Heart right ventricle (tissue), 16 donors: ENCODE results near the gene AOAH. TPM values are rescaled to one million over a fixed set of nuclear protein-coding genes. Genes with fewer than 3 reads are reported as not detected.

Experiments
- ATAC-seq, 8 donors: fragments of 200-7000 bp; cut with Tn5 transposase; one replicate each; pipeline ENCODE4 v1.9.1; 2020; ENCODE audit warnings: mild to moderate bottlenecking in 8 of 8, moderate library complexity in 8 of 8, moderate number of reproducible peaks in 1 of 8
- DNase-seq, 2 donors: peaks; one replicate each; pipeline ENCODE4 v3.0.0-alpha.2; 2020
- H3K27ac ChIP-seq, 10 donors: fragments of 200-600 bp; sonication (generic) in 2 of 10; one replicate each; pipeline versions ENCODE4 v1.5.0 to v1.8.0; 2020 to 2022; ENCODE audit warnings: mild to moderate bottlenecking in 3 of 10
- H3K27me3 ChIP-seq, 7 donors: fragments of 200-600 bp; one replicate each; pipeline ENCODE4 v1.8.0; 2021 to 2022; ENCODE audit warnings: mild to moderate bottlenecking in 2 of 7
- H3K36me3 ChIP-seq, 9 donors: fragments of 200-600 bp; sonication (generic) in 1 of 9; one replicate each; pipeline versions ENCODE4 v1.5.0 to v1.8.0; 2020 to 2022; ENCODE audit warnings: mild to moderate bottlenecking in 2 of 9
- H3K4me1 ChIP-seq, 9 donors: fragments of 200-600 bp; sonication (generic) in 1 of 9; one replicate each; pipeline versions ENCODE4 v1.5.0 to v1.8.0; 2020 to 2022; ENCODE audit warnings: mild to moderate bottlenecking in 4 of 9
- H3K4me3 ChIP-seq, 10 donors: fragments of 200-600 bp; sonication (generic) in 2 of 10; one replicate each; pipeline versions ENCODE4 v1.5.0 to v1.8.0; 2020 to 2022; ENCODE audit warnings: mild to moderate bottlenecking in 7 of 10, moderate library complexity in 2 of 10
- H3K9me3 ChIP-seq, 11 donors: fragments of 200-600 bp in 10 of 11; sonication (generic) in 2 of 11; one replicate each; pipeline versions ENCODE4 v1.5.0 to v1.8.0; 2013 to 2022; ENCODE audit warnings: mild to moderate bottlenecking in 2 of 11, control low read depth in 1 of 11, moderate library complexity in 1 of 11
- WGBS, 2 donors: extraction: QIAGEN DNeasy Blood & Tissue Kit; methylation state at CpG; one replicate each; pipeline ENCODE4 v1.1.7; 2013; ENCODE audit warnings: inconsistent platforms in 1 of 2; 5-methylcytosine and 5-hydroxymethylcytosine counted together
- intact Hi-C, 10 donors: fragments of 100-400 bp; cut with DNase I; formaldehyde crosslinking; loops; one replicate each; pipeline versions ENCODE4 v1.11.1 to v1.14.2; 2022
- polyA plus RNA-seq, 2 donors: library from polyadenylated mRNA; stranded (reverse); fragments of 200-250 nt; gene quantifications; one replicate each; pipeline ENCODE4 v1.2.3, GENCODE V29; 2013
- total RNA-seq, 10 donors: library from RNA; stranded (reverse); fragmentation: NEBNext Ultra II Directional in 3 of 10; extraction: Animal tissue kit (Norgen Biotek cat#: 25700) in 3 of 10; gene quantifications; one replicate each; pipeline versions ENCODE4 v1.2.1 to v1.2.4, GENCODE V29; 2021 to 2023
- TF ChIP-seq, protein P1 (sequence below), 9 donors: fragments of 200-600 bp; sonication (generic) in 2 of 9; IDR thresholded peaks; one replicate each; pipeline versions ENCODE4 v1.5.0 to v1.8.0; 2021 to 2022; ENCODE audit warnings: antibody characterized with exemption in 9 of 9, mild to moderate bottlenecking in 5 of 9, moderate library complexity in 1 of 9
- donor health status: Arrhythmogenic right ventricular cardiomyopathy.
- donor health status: ischemic (EF 13 %, LVEDD 7.1; RV severe dilation, severe dysfunction).
- donor health status: healthy with polysubstance abuse.
- donor health status: DM: no; HTN: yes; CAD: no.
- donor health status: DM: no; HTN: no; CAD: no.
- donor health status: ischemic (EF 25% LVEDD 6.9; RV normal size, moderate dysfunction).
- donor health status: ischemic (EF 25% LVEDD 5.7; RV mildly dilated, moderate dysfunction).
- donor health status: healthy.
- donor health status: DM: yes; HTN: yes; CAD: no.
- donor health status: Ischemic cardiomyopathy.
- donor health status: ischemic (EF 35%, LVEDD 5.7; RV mildly dilated, moderate dysfunction).
- donor health status: nonischemic (EF 11% LVEDD 7.7; RV severe dilation, severe dysfunction).
- donor health status: DM: yes; HTN: yes; CAD: no.
- donor health status: PGD.
- donor health status: ischemic (EF 29% LVEDD 5.4; RV normal size, mild dysfunction).
- donor health status: nonischemic (EF 23%, LVEDD 6.1; RV moderate dilation, normal function).

AOAH gene
- total and polyA plus RNA-seq, 12 donors, result 0.70 to 19.5 (median 1.6) TPM

- no peak for DNase-seq
- Histone ChIP-seq H3K9me3 (no peaks in the 10 kb centered on the region), H3K4me3 (no peak overlapping the region), H3K27me3 (peaks cover 0 to 3% (median 0%) of the 10 kb centered on the region in 7 donors), H3K36me3 (peaks cover 0 to 6% (median 0%) of the 10 kb centered on the region in 9 donors), H3K27ac (no peak overlapping the region), H3K4me1 (peaks cover 0 to 13% (median 0%) of the 10 kb centered on the region in 9 donors)
- TF ChIP-seq, protein P1, sequence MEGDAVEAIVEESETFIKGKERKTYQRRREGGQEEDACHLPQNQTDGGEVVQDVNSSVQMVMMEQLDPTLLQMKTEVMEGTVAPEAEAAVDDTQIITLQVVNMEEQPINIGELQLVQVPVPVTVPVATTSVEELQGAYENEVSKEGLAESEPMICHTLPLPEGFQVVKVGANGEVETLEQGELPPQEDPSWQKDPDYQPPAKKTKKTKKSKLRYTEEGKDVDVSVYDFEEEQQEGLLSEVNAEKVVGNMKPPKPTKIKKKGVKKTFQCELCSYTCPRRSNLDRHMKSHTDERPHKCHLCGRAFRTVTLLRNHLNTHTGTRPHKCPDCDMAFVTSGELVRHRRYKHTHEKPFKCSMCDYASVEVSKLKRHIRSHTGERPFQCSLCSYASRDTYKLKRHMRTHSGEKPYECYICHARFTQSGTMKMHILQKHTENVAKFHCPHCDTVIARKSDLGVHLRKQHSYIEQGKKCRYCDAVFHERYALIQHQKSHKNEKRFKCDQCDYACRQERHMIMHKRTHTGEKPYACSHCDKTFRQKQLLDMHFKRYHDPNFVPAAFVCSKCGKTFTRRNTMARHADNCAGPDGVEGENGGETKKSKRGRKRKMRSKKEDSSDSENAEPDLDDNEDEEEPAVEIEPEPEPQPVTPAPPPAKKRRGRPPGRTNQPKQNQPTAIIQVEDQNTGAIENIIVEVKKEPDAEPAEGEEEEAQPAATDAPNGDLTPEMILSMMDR (IDR thresholded peaks at IDR 0.05), result no peak
- intact Hi-C loops, result loop anchor here in 4 of 10 donors (10.0 kb wide), 4 partner anchors 183 to 527 kb away; no protein-coding TSS in a partner anchor
- no peak for ATAC-seq
- 85 to 97% methylated on average over 2 of the region's 2 CpGs for WGBS, 2 donors
Measured at GRCh38 chr7:36677769-36678437, 46.4 kb downstream of the AOAH start.

GRCh38 chr7:36673703-36674102 lies 50.6 kb downstream of the AOAH start:
- Histone ChIP-seq H3K27ac (no peak overlapping the region), H3K36me3 (peaks cover 0 to 20% (median 0%) of the 10 kb centered on the region in 9 donors), H3K9me3 (no peaks in the 10 kb centered on the region), H3K27me3 (peaks cover 0 to 3% (median 0%) of the 10 kb centered on the region in 7 donors), H3K4me3 (no peak overlapping the region), H3K4me1 (peaks cover 0 to 9% (median 0%) of the 10 kb centered on the region in 9 donors)
- intact Hi-C loops, result loop anchor here in 5 of 10 donors (5.0 to 10.0 kb wide), 5 partner anchors 179 to 531 kb away; no protein-coding TSS in a partner anchor
- TF ChIP-seq, protein P1 (IDR thresholded peaks at IDR 0.05), result no peak
- DNase-seq (no peak), ATAC-seq (no peak)
- 96 to 97% methylated on average over 6 of the region's 6 CpGs for WGBS, 2 donors

- ATAC-seq, result no peak
Measured at GRCh38 chr7:36671432-36671829, 52.9 kb downstream of the AOAH start.

More at GRCh38 chr7:36671432-36671829, 52.9 kb downstream of the AOAH start:
- H3K27me3 ChIP-seq, result peaks cover 0 to 3% (median 0%) of the 10 kb centered on the region in 7 donors
- no peaks in the 10 kb centered on the region for H3K9me3 ChIP-seq
- peaks cover 0 to 20% (median 0%) of the 10 kb centered on the region in 9 donors for H3K36me3 ChIP-seq
- no peak overlapping the region for H3K27ac ChIP-seq
- H3K4me1 ChIP-seq, result no peaks in the 10 kb centered on the region
- WGBS, 2 donors, result 89 to 92% methylated on average over 6 of the region's 6 CpGs
- H3K4me3 ChIP-seq, result no peak overlapping the region
- intact Hi-C loops, result loop anchor here in 5 of 10 donors (5.0 to 10.0 kb wide), 5 partner anchors 177 to 533 kb away; no protein-coding TSS in a partner anchor
- TF ChIP-seq, protein P1 (IDR thresholded peaks at IDR 0.05), result no peak
- DNase-seq, result no peak
